ENCODE data around the gene ZNF678. TPM values are rescaled to one million over a fixed set of nuclear protein-coding genes. Genes with fewer than 3 reads are reported as not detected.

The ZNF678 gene
- total RNA-seq, 1 donor from 2014 or later, result 4.6 TPM

DNA sequence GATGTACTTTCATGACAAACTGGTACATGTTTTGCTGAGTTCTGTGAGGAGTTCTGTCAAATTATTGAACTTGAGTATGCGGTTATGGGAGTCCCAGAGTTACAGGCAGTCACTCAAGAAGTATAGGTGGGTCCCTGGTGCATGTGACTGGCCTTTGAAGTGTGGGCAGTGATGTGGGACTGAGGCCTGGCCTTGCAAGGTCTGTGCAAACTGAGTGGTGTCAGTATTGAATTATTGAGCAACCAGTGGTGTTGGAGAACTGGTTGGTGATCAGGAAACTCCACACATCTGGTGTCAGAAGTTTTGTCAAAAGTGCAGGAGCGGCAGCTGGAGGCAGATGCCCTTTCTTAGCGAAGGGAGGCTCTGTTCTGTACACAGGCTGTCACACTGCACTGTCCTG, 5.2 kb downstream of the ZNF678 start:
- DNase-seq (ENCODE audit: low spot score), result no peak
- H3K27me3 Mint-ChIP-seq (ENCODE audit: low read depth), result no peaks in the 10 kb centered on the region
- no peak overlapping the region for H3K27ac Mint-ChIP-seq (ENCODE audit: unreplicated experiment)
- H3K4me3 Mint-ChIP-seq (ENCODE audit: unreplicated experiment), result no peak overlapping the region
- peaks cover 2% of the 10 kb centered on the region for H3K36me3 Mint-ChIP-seq (ENCODE audit: low read depth)
- no peaks in the 10 kb centered on the region for H3K9me3 Mint-ChIP-seq (ENCODE audit: low read depth)
- H3K4me1 Mint-ChIP-seq (ENCODE audit: low read depth), result peaks cover 9% of the 10 kb centered on the region
- TF ChIP-seq, protein P1, sequence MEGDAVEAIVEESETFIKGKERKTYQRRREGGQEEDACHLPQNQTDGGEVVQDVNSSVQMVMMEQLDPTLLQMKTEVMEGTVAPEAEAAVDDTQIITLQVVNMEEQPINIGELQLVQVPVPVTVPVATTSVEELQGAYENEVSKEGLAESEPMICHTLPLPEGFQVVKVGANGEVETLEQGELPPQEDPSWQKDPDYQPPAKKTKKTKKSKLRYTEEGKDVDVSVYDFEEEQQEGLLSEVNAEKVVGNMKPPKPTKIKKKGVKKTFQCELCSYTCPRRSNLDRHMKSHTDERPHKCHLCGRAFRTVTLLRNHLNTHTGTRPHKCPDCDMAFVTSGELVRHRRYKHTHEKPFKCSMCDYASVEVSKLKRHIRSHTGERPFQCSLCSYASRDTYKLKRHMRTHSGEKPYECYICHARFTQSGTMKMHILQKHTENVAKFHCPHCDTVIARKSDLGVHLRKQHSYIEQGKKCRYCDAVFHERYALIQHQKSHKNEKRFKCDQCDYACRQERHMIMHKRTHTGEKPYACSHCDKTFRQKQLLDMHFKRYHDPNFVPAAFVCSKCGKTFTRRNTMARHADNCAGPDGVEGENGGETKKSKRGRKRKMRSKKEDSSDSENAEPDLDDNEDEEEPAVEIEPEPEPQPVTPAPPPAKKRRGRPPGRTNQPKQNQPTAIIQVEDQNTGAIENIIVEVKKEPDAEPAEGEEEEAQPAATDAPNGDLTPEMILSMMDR (IDR thresholded peaks at IDR 0.05), result no peak

DNA sequence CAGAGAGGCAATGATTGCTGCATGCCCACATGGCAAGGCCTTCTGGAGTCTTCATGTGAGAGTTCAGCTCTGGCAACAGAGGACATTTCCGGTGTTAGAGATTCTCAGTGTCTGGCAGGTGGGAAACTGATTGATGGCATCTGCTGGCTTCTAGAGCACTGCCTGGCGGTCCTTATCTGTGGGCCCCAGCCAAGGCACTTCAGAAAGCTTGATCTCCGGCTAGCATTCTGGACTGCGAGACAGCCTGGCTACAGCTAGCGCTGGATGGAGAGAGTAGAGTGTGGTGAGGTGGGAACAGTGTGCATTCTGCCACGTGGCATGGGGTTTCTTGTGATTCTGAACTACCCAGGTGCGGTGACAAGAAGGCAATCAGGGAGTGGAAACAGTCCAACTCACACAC, 9.4 kb downstream of the ZNF678 start:
- Mint-ChIP-seq H3K9me3 (ENCODE audit: low read depth) (peaks cover 27% of the 10 kb centered on the region), H3K4me3 (ENCODE audit: unreplicated experiment) (no peak overlapping the region), H3K27me3 (ENCODE audit: low read depth) (no peaks in the 10 kb centered on the region), H3K4me1 (ENCODE audit: low read depth) (peaks cover 12% of the 10 kb centered on the region), H3K27ac (ENCODE audit: unreplicated experiment) (no peak overlapping the region), H3K36me3 (ENCODE audit: low read depth) (peaks cover 6% of the 10 kb centered on the region)
- DNase-seq (ENCODE audit: low spot score), result no peak
- TF ChIP-seq, protein P1 (IDR thresholded peaks at IDR 0.05), result no peak

DNA sequence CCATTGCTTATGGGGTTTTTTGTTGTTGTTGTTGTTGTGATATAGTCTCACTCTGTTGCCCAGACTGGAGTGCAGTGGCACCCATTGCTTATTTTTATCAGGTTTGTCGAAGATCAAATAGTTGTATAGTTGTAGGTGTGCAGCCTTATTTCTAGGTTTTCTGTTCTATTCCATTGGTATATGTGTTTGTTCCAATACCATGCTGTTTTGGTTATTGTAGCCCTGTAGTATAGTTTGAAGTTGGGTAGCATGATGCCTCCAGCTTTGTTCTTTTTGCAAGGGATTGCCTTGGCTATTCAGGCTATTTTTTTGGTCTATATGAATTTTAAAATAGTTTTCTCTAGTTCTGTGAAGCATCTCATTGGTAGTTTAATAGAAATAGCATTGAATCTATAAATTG, 11.6 kb downstream of the ZNF678 start:
- H3K27ac Mint-ChIP-seq (ENCODE audit: unreplicated experiment), result no peak overlapping the region

DNA sequence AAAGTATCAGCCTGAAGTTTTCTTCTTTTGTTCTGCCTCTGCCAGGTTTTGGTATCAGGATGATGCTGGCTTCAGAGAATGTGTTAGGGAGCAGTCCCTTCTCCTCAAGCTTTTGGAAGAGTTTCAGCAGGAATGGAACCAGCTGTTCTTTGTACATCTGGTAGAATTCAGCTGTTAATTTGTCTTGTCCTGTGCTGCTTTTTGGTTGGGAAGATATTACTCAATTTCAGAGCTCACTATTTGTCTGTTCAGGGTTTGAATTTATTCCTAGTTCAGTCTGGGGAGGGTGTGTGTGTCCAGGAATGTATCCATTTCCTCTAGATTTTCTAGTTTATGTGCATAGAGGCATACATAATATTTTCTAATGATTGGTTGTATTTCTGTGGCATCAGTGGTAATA, 12.8 kb downstream of the ZNF678 start:
- H3K4me3 Mint-ChIP-seq (ENCODE audit: unreplicated experiment), result no peak overlapping the region
- peaks cover 12% of the 10 kb centered on the region for H3K4me1 Mint-ChIP-seq (ENCODE audit: low read depth)
- H3K9me3 Mint-ChIP-seq (ENCODE audit: low read depth), result peaks cover 39% of the 10 kb centered on the region
- no peak overlapping the region for H3K27ac Mint-ChIP-seq (ENCODE audit: unreplicated experiment)
- no peaks in the 10 kb centered on the region for H3K27me3 Mint-ChIP-seq (ENCODE audit: low read depth)
- H3K36me3 Mint-ChIP-seq (ENCODE audit: low read depth), result peaks cover 3% of the 10 kb centered on the region
- DNase-seq (ENCODE audit: low spot score), result no peak
- TF ChIP-seq, protein P1 (IDR thresholded peaks at IDR 0.05), result no peak

More for the DNA sequence above, 11.6 kb downstream of the ZNF678 start:
- peaks cover 39% of the 10 kb centered on the region for H3K9me3 Mint-ChIP-seq (ENCODE audit: low read depth)
- H3K4me1 Mint-ChIP-seq (ENCODE audit: low read depth), result peaks cover 12% of the 10 kb centered on the region
- H3K27me3 Mint-ChIP-seq (ENCODE audit: low read depth), result no peaks in the 10 kb centered on the region
- H3K4me3 Mint-ChIP-seq (ENCODE audit: unreplicated experiment), result no peak overlapping the region
- no peak for DNase-seq (ENCODE audit: low spot score)
- peaks cover 3% of the 10 kb centered on the region for H3K36me3 Mint-ChIP-seq (ENCODE audit: low read depth)
- TF ChIP-seq, protein P1 (IDR thresholded peaks at IDR 0.05), result no peak

DNA sequence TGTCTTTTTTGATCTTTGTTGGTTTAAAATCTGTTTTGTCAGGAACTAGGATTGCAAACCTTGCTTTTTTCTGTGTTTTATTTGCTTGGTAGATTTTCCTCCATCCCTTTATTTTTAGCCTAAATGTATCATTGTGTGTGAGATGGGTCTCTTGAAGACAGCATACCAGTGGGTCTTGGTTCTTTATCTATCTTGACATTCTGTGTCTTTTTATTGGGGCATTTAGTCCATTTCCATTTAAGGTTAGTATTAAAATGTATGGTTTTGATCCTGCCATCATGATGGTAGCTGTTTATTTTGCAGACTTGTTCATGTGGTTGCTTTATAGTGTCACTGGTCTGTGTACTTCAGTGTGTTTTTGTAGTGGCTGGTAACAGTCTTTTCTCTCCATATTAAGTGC, 14.1 kb downstream of the ZNF678 start:
- H3K27ac Mint-ChIP-seq (ENCODE audit: unreplicated experiment), result no peak overlapping the region
- no peak overlapping the region for H3K4me3 Mint-ChIP-seq (ENCODE audit: unreplicated experiment)
- peaks cover 39% of the 10 kb centered on the region for H3K9me3 Mint-ChIP-seq (ENCODE audit: low read depth)
- DNase-seq (ENCODE audit: low spot score), result no peak
- TF ChIP-seq, protein P1 (IDR thresholded peaks at IDR 0.05), result no peak
- no peaks in the 10 kb centered on the region for H3K27me3 Mint-ChIP-seq (ENCODE audit: low read depth)
- H3K36me3 Mint-ChIP-seq (ENCODE audit: low read depth), result peaks cover 3% of the 10 kb centered on the region
- H3K4me1 Mint-ChIP-seq (ENCODE audit: low read depth), result peaks cover 12% of the 10 kb centered on the region

All from chondrocyte (in vitro differentiated cells).